GM12864 (cell line): ENCODE data around the gene PSMD5.

Source experiments
- DNase-seq: peaks from one replicate; pipeline ENCODE4 v3.0.0-alpha.2; 2011; ENCODE audit warnings: low read depth
- H3K4me3 ChIP-seq: 2 replicates; pipeline ENCODE4 v1.5.1; 2011; ENCODE audit warnings: mild to moderate bottlenecking, low read depth, low read length, control low read depth
- CTCF ChIP-seq: IDR thresholded peaks from 2 replicates; pipeline ENCODE4 v1.5.1; 2011; ENCODE audit warnings: low read depth, mild to moderate bottlenecking, moderate library complexity, low read length, control low read depth, inconsistent platforms; ENCODE audit errors: missing control alignments

Gene PSMD5

GRCh38 chr9:120863833-120864232, 21.1 kb upstream of the PSMD5 start:
- peak; percentile 9 for TF ChIP-seq CTCF
- DNase-seq, result no peak
- H3K4me3 ChIP-seq, result no peak overlapping the region

GRCh38 chr9:120862452-120862851, 19.7 kb upstream of the PSMD5 start:
- TF ChIP-seq CTCF, result no peak
- DNase-seq, result no peak
- H3K4me3 ChIP-seq, result no peak overlapping the region

- TF ChIP-seq CTCF, result no peak
- no peak overlapping the region for H3K4me3 ChIP-seq
- DNase-seq, result no peak
Observed at GRCh38 chr9:120861935-120862334, 19.2 kb upstream of the PSMD5 start.

GRCh38 chr9:120860083-120860482, 17.4 kb upstream of the PSMD5 start:
- DNase-seq, result no peak
- H3K4me3 ChIP-seq, result no peak overlapping the region
- TF ChIP-seq CTCF, result no peak

GRCh38 chr9:120859361-120859760, 16.6 kb upstream of the PSMD5 start:
- TF ChIP-seq CTCF, result no peak
- no peak for DNase-seq
- H3K4me3 ChIP-seq, result no peak overlapping the region

- H3K4me3 ChIP-seq, result no peak overlapping the region
- no peak for DNase-seq
- no peak for TF ChIP-seq CTCF
Observed at GRCh38 chr9:120857902-120858301, 15.2 kb upstream of the PSMD5 start.

GRCh38 chr9:120857481-120857880, 14.8 kb upstream of the PSMD5 start:
- no peak overlapping the region for H3K4me3 ChIP-seq
- no peak for DNase-seq
- no peak for TF ChIP-seq CTCF
